Measurements from ENCODE around the gene FAM124A. TPM values are rescaled to one million over a fixed set of nuclear protein-coding genes. Genes with fewer than 3 reads are reported as not detected.

FAM124A gene
- total RNA-seq, 1 experiment from 2014 or later = 4.0 TPM

- DNase-seq (ENCODE audit: low spot score) = no peak
These were observed 21.0 kb downstream of the FAM124A start for GRCh38 chr13:51243227-51243626.

- DNase-seq (ENCODE audit: low spot score) = no peak
These were observed 21.6 kb downstream of the FAM124A start for GRCh38 chr13:51243832-51244231.

- no peak for DNase-seq (ENCODE audit: low spot score)
These were observed 22.6 kb downstream of the FAM124A start for GRCh38 chr13:51244637-51245405.

- DNase-seq (ENCODE audit: low spot score) = no peak
These were observed 23.4 kb downstream of the FAM124A start for GRCh38 chr13:51245583-51245982.

GRCh38 chr13:51246025-51246417 lies 23.8 kb downstream of the FAM124A start:
- DNase-seq (ENCODE audit: low spot score) = no peak

- no peak for DNase-seq (ENCODE audit: low spot score)
These were observed 24.4 kb downstream of the FAM124A start for GRCh38 chr13:51246418-51247277.

- DNase-seq (ENCODE audit: low spot score) = no peak
These were observed 27.1 kb downstream of the FAM124A start for GRCh38 chr13:51249255-51249654.

- no peak for DNase-seq (ENCODE audit: low spot score)
These were observed 27.9 kb downstream of the FAM124A start for GRCh38 chr13:51249770-51250741.

- DNase-seq (ENCODE audit: low spot score) = no peak
These were observed 29.3 kb downstream of the FAM124A start for GRCh38 chr13:51251480-51251879.

- no peak for DNase-seq (ENCODE audit: low spot score)
These were observed 30.8 kb downstream of the FAM124A start for GRCh38 chr13:51252954-51253532.

GRCh38 chr13:51255556-51255955 lies 33.4 kb downstream of the FAM124A start:
- DNase-seq (ENCODE audit: low spot score) = no peak

GRCh38 chr13:51257187-51257586 lies 35.0 kb downstream of the FAM124A start:
- DNase-seq (ENCODE audit: low spot score) = no peak

GRCh38 chr13:51258612-51259548 lies 36.7 kb downstream of the FAM124A start:
- DNase-seq (ENCODE audit: low spot score) = no peak

- no peak for DNase-seq (ENCODE audit: low spot score)
These were observed 38.0 kb downstream of the FAM124A start for GRCh38 chr13:51260154-51260553.

GRCh38 chr13:51261610-51262249 lies 39.5 kb downstream of the FAM124A start:
- DNase-seq (ENCODE audit: low spot score) = no peak

GRCh38 chr13:51262501-51263211 lies 40.5 kb downstream of the FAM124A start:
- DNase-seq (ENCODE audit: low spot score) = no peak

- DNase-seq (ENCODE audit: low spot score) = no peak
These were observed 44.4 kb downstream of the FAM124A start for GRCh38 chr13:51266642-51267041.

- DNase-seq (ENCODE audit: low spot score) = no peak
These were observed 45.4 kb downstream of the FAM124A start for GRCh38 chr13:51267622-51268021.

- DNase-seq (ENCODE audit: low spot score) = peak; percentile 22
These were observed 46.8 kb downstream of the FAM124A start for GRCh38 chr13:51269039-51269438.
